Breast epithelium (tissue), 4 donors: ENCODE results near the gene CST3. TPM values are rescaled to one million over a fixed set of nuclear protein-coding genes. Genes with fewer than 3 reads are reported as not detected.
"Not testable (repeated sequence)": the region's sequence is repeated elsewhere in the genome, so short reads cannot be mapped to it uniquely, and the experiment has no call there.

Experiments used
- DNase-seq, 2 donors: peaks; one replicate each; pipeline ENCODE4 v3.0.0-alpha.2; 2019; ENCODE audit warnings: low spot score in 2 of 2
- H3K27ac ChIP-seq, 2 donors: fragments of 200-600 bp; sonication (generic) in 1 of 2; one replicate each; pipeline ENCODE4 v1.5.1; 2016 to 2019; ENCODE audit warnings: mild to moderate bottlenecking in 1 of 2
- H3K27me3 ChIP-seq, 2 donors: fragments of 200-600 bp; sonication (generic) in 1 of 2; one replicate each; pipeline versions ENCODE4 v1.5.1 to v1.6.0; 2017 to 2019; ENCODE audit warnings: control low read depth in 1 of 2, mild to moderate bottlenecking in 1 of 2
- H3K36me3 ChIP-seq: fragments of 200-600 bp; one replicate; pipeline ENCODE4 v1.5.1; 2019
- H3K4me1 ChIP-seq, 2 donors: fragments of 200-600 bp; sonication (generic); one replicate each; pipeline ENCODE4 v1.5.1; 2016 to 2019; ENCODE audit warnings: control low read depth in 1 of 2
- H3K4me3 ChIP-seq, 3 donors: fragments of 200-600 bp; sonication (generic); 1 replicate in 2 of 3; 2 replicates in 1 of 3; pipeline ENCODE4 v1.5.1; 2016 to 2019; ENCODE audit warnings: mild to moderate bottlenecking in 3 of 3, moderate library complexity in 2 of 3
- H3K9me3 ChIP-seq, 2 donors: fragments of 200-600 bp; sonication (generic) in 1 of 2; one replicate each; pipeline ENCODE4 v1.5.1; 2016 to 2019; ENCODE audit warnings: control low read depth in 1 of 2
- CTCF ChIP-seq, 3 donors: fragments of 450-650 bp; IDR thresholded peaks; one replicate each; pipeline ENCODE4 v1.5.1; 2016 to 2017; ENCODE audit warnings: antibody characterized with exemption in 3 of 3, mild to moderate bottlenecking in 3 of 3, moderate library complexity in 3 of 3
- POLR2A ChIP-seq: fragments of 450-650 bp; IDR thresholded peaks from one replicate; pipeline ENCODE4 v1.6.1; 2016; ENCODE audit warnings: antibody characterized with exemption, mild to moderate bottlenecking, moderate library complexity
- POLR2AphosphoS5 ChIP-seq, 3 donors: sonication (generic); formaldehyde crosslinking; IDR thresholded peaks; one replicate each; pipeline ENCODE4 v1.6.1; 2017; ENCODE audit warnings: antibody characterized with exemption in 3 of 3
- intact Hi-C: fragments of 100-400 bp; cut with DNase I; formaldehyde crosslinking; loops from one replicate; pipeline ENCODE4 v1.15.1; 2023; ENCODE audit warnings: low total_unique reads
- total RNA-seq, 3 donors: library from RNA; depleted of rRNA; stranded (reverse); fragments of >200 nt; gene quantifications; one replicate each; pipeline ENCODE4 v1.1.0, GENCODE V29; 2016

CST3 gene
- total RNA-seq, 3 donors from 2014 or later: 498 to 1,982 (median 699) TPM

DNA sequence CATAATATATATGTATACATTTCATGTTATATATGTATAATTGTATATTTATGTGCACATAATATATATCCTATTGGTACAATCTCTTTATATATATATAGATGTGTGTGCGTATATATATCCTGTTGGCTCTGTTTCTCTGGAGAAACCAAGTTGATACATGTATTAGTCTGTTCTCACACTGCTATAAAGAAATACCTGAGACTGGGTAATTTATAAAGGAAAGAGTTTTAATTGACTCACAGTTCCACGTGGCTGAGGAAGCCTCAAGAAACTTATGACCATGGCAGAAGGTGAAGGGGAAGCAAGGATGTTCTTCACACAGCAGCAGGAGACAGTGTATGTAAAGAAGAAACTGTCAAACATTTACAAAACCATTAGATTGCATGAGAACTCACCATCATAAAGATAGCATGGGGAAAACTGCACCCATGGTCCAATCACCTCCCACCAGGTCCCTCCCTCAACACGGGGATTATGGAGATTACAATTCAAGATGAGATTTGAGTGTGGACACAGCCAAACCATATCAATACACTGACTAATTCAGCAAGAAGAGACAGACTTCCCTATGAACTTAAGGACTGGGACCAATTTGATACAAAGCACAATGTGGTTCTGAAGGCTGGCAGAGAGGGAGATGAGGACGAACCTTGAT, 14.0 kb downstream of the CST3 start:
- Histone ChIP-seq H3K9me3 (no peaks in the 10 kb centered on the region), H3K36me3 (no peaks in the 10 kb centered on the region), H3K27ac (peak overlapping the region; percentile 80 to 82), H3K4me1 (peaks cover 0 to 4% of the 10 kb centered on the region in 2 donors), H3K27me3 (no peaks in the 10 kb centered on the region), H3K4me3 (no peak overlapping the region)
- intact Hi-C loops: no loop called here
- DNase-seq: no peak
- no peak for TF ChIP-seq POLR2AphosphoS5 (IDR thresholded peaks at IDR 0.05)
- no peak for TF ChIP-seq POLR2A
- no peak for TF ChIP-seq CTCF (IDR thresholded peaks at IDR 0.05)

GRCh38 chr20:23622839-23623343, 14.9 kb downstream of the CST3 start:
- Histone ChIP-seq H3K9me3 (no peaks in the 10 kb centered on the region), H3K27me3 (no peaks in the 10 kb centered on the region), H3K36me3 (no peaks in the 10 kb centered on the region), H3K27ac (peak overlapping the region; percentile 82 to 92), H3K4me1 (peaks cover 0 to 4% of the 10 kb centered on the region in 2 donors), H3K4me3 (peak overlapping the region; percentile 6 to 50 (median 36))
- TF ChIP-seq POLR2AphosphoS5 (IDR thresholded peaks at IDR 0.05) (peak; percentile 56 to 99 (median 81)), CTCF (IDR thresholded peaks at IDR 0.05) (no peak)
- intact Hi-C loops: no loop called here
- peak in 1 of 2 donors; percentile 64 for DNase-seq

- H3K4me1 ChIP-seq, DNase-seq, H3K36me3 ChIP-seq, intact Hi-C loops, H3K27me3 ChIP-seq, H3K9me3 ChIP-seq: not testable (repeated sequence)
- Histone ChIP-seq H3K27ac (peak overlapping the region; percentile 82 to 92), H3K4me3 (peak overlapping the region in 2 of 3 donors; percentile 36 to 50)
Observed at GRCh38 chr20:23622401-23622800, 15.4 kb downstream of the CST3 start.

DNA sequence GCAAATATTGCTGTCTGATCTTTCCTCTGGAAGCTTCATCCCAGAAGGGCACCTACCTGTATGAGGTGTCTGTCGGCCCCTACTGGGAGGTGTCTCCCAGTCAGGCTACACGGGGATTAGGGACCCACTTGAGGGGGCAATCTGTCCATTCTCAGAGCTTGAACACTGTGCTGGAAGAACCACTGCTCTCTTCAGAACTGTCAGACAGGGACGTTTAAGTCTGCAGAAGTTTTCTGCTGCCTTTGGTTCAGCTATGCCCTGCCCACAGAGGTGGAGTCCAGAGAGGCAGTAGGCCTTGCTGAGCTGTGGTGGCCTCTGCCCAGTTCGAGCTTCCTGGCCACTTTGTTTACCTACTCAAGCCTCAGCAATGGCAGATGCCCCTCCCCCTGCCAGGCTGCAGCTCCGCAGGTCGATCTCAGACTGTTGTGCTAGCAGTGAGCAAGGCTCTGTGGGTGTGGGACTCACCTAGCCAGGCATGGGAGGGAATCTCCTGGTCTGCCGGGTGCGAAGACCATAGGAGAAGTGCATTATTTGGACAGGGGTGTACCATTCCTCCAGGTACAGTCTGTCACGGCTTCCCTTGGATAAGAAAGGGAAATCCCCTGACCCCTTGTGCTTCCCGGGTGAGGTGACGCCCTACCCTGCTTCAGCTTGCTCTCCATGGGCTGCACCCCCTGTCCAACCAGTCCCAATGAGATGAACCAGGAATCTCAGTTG, 16.9 kb downstream of the CST3 start:
- H3K4me1 ChIP-seq, H3K36me3 ChIP-seq, H3K27me3 ChIP-seq, intact Hi-C loops, H3K27ac ChIP-seq, H3K4me3 ChIP-seq, DNase-seq, H3K9me3 ChIP-seq: not testable (repeated sequence)

- Histone ChIP-seq H3K4me1 (no peaks in the 10 kb centered on the region), H3K27ac (peak overlapping the region in 1 of 2 donors; percentile 77), H3K36me3 (no peaks in the 10 kb centered on the region), H3K4me3 (no peak overlapping the region), H3K9me3 (no peaks in the 10 kb centered on the region), H3K27me3 (no peaks in the 10 kb centered on the region)
- TF ChIP-seq POLR2AphosphoS5 (IDR thresholded peaks at IDR 0.05) (no peak), CTCF (IDR thresholded peaks at IDR 0.05) (no peak), POLR2A (no peak)
- intact Hi-C loops: loop anchor here (10.0 kb wide), 1 partner anchor 551 kb away; no protein-coding TSS in a partner anchor
- DNase-seq: no peak
Observed at GRCh38 chr20:23614163-23614562, 23.6 kb downstream of the CST3 start.

DNA sequence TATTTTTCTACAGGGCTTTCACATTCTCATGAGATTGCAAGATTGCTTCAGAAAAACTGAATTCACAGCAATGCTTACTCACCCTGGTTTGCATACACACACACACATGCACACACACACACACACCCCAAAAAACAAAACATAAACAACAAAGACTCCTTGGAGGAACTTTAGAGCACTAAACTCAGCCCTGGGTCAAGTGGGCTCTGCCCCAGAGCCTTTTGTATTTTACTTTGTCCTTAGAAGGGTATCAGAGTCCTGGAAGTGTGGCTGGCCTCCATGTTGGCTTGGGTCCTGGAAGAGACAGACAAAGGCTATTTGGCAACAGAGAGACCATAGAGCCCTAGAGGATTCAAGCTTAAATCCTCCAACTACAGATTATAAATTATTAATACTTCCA, 24.1 kb downstream of the CST3 start:
- Histone ChIP-seq H3K36me3 (no peaks in the 10 kb centered on the region), H3K4me1 (no peaks in the 10 kb centered on the region), H3K4me3 (no peak overlapping the region), H3K27me3 (no peaks in the 10 kb centered on the region), H3K9me3 (no peaks in the 10 kb centered on the region), H3K27ac (peak overlapping the region in 1 of 2 donors; percentile 77)
- TF ChIP-seq POLR2AphosphoS5 (IDR thresholded peaks at IDR 0.05): peak in 1 of 3 donors; percentile 49
- no peak for TF ChIP-seq POLR2A
- TF ChIP-seq CTCF (IDR thresholded peaks at IDR 0.05): no peak
- no peak for DNase-seq
- intact Hi-C loops: loop anchor here (10.0 kb wide), 1 partner anchor 551 kb away; no protein-coding TSS in a partner anchor
